H1 (cell line): ENCODE measurements around the gene KRT1. TPM values are rescaled to one million over a fixed set of nuclear protein-coding genes. Genes with fewer than 3 reads are reported as not detected.
"Not testable (repeated sequence)": the region's sequence is repeated elsewhere in the genome, so short reads cannot be mapped to it uniquely, and the experiment has no call there.

Experiments
- CTCF ChIA-PET: fragments of 300-600 bp; sonication (Branson Sonifier 250); formaldehyde crosslinking; loops from one replicate; lab custom pipeline; 2021; ENCODE audit not compliant: partially characterized antibody; lab: Charles Lee
- POLR2A ChIA-PET: fragments of 300-600 bp; sonication (Branson Sonifier 250); formaldehyde crosslinking; loops from one replicate; lab custom pipeline; 2021; ENCODE audit warnings: inconsistent platforms; ENCODE audit not compliant: partially characterized antibody; lab: Charles Lee
- DNase-seq, 2 experiments: peaks; one replicate each; pipeline versions ENCODE4 v3.0.0 to v3.0.0-alpha.2; 2010 to 2022; ENCODE audit warnings: low spot score in 2 of 2, low read depth in 1 of 2, mixed read lengths in 1 of 2
- FAIRE-seq: peaks from 2 replicates; lab custom pipeline; 2011; peaks lifted over from hg19 to GRCh38; lab: Jason Lieb, UNC
- H2AFZ ChIP-seq: 2 replicates; pipeline ENCODE4 v1.8.1; 2012; ENCODE audit warnings: low read length, inconsistent platforms
- H2AK5ac ChIP-seq: 2 replicates; pipeline ENCODE4 v1.6.1; 2013; ENCODE audit warnings: low read depth, low read length
- H2BK120ac ChIP-seq: replicated peaks from 2 replicates; pipeline ENCODE3; 2013; ENCODE audit warnings: low read depth, low read length, inconsistent platforms
- H2BK12ac ChIP-seq: 2 replicates; pipeline ENCODE4 v1.6.1; 2013; ENCODE audit warnings: low read depth, low read length
- H2BK15ac ChIP-seq: 2 replicates; pipeline ENCODE4 v1.6.1; 2013; ENCODE audit warnings: low read length
- H2BK20ac ChIP-seq: 2 replicates; pipeline ENCODE4 v1.6.1; 2013; ENCODE audit warnings: low read length
- H2BK5ac ChIP-seq: 2 replicates; pipeline ENCODE4 v1.6.1; 2013; ENCODE audit warnings: low read depth, low read length
- H3K14ac ChIP-seq: 2 replicates; pipeline ENCODE4 v1.6.1; 2013; ENCODE audit warnings: inconsistent platforms; ENCODE audit not compliant: insufficient read length
- H3K18ac ChIP-seq: 2 replicates; pipeline ENCODE4 v1.6.1; 2013; ENCODE audit warnings: low read length; ENCODE audit errors: extremely low read depth
- H3K23ac ChIP-seq: 2 replicates; pipeline ENCODE4 v1.6.1; 2013; ENCODE audit warnings: inconsistent platforms; ENCODE audit not compliant: insufficient read length
- H3K23me2 ChIP-seq: 2 replicates; pipeline ENCODE4 v1.6.1; 2013; ENCODE audit warnings: low read depth, low read length
- H3K27ac ChIP-seq: 2 replicates; pipeline ENCODE4 v1.6.1; 2011; ENCODE audit warnings: low read depth, low read length, inconsistent platforms
- H3K27me3 ChIP-seq, 4 experiments: replicated peaks in 1 of 4; 1 replicate in 1 of 4; 2 replicates in 3 of 4; pipeline versions ENCODE4 v1.6.1 to v1.8.1; 2011 to 2013; ENCODE audit warnings: low read length in 3 of 4, mild to moderate bottlenecking in 3 of 4, inconsistent platforms in 2 of 4, mixed read lengths in 2 of 4, moderate library complexity in 1 of 4; ENCODE audit not compliant: control insufficient read depth in 3 of 4, insufficient read depth in 3 of 4; ENCODE audit errors: extremely low read depth in 1 of 4
- H3K36me3 ChIP-seq, 4 experiments: 2 replicates each; pipeline versions ENCODE4 v1.6.1 to v1.8.1; 2011 to 2013; ENCODE audit warnings: mild to moderate bottlenecking in 4 of 4, low read length in 3 of 4, moderate library complexity in 2 of 4, control low read depth in 1 of 4, inconsistent platforms in 1 of 4; ENCODE audit not compliant: insufficient read depth in 4 of 4, control insufficient read depth in 2 of 4
- H3K4ac ChIP-seq: replicated peaks from 2 replicates; pipeline ENCODE3; 2013; ENCODE audit warnings: low read length, low read depth, mixed read lengths, inconsistent platforms; ENCODE audit not compliant: insufficient read length
- H3K4me1 ChIP-seq, 4 experiments: replicated peaks in 1 of 4; 1 replicate in 1 of 4; 2 replicates in 3 of 4; pipeline versions ENCODE4 v1.6.1 to v1.8.1; 2011 to 2013; ENCODE audit warnings: low read length in 3 of 4, inconsistent platforms in 2 of 4, mixed read lengths in 1 of 4; ENCODE audit not compliant: insufficient read depth in 4 of 4, control insufficient read depth in 3 of 4
- H3K4me2 ChIP-seq, 2 experiments: 2 replicates each; pipeline versions ENCODE4 v1.6.1 to v1.8.1; 2011 to 2013; ENCODE audit warnings: low read depth in 2 of 2, low read length in 2 of 2, control low read depth in 1 of 2, inconsistent platforms in 1 of 2, mild to moderate bottlenecking in 1 of 2; ENCODE audit not compliant: insufficient read depth in 1 of 2
- H3K4me3 ChIP-seq, 4 experiments: fragments of 200-600, 300-600 bp in 1 of 4; sonication (generic), shearing (Covaris generic), sonication (Bioruptor Twin) in 1 of 4; 2 replicates each; pipeline versions ENCODE4 v1.5.1 to v1.8.1; 2011 to 2016; ENCODE audit warnings: low read length in 4 of 4, low read depth in 3 of 4, control low read depth in 2 of 4, inconsistent platforms in 2 of 4, mild to moderate bottlenecking in 2 of 4, mixed read lengths in 1 of 4, moderate library complexity in 1 of 4; ENCODE audit not compliant: insufficient read depth in 2 of 4; ENCODE audit errors: extremely low read depth in 1 of 4
- H3K56ac ChIP-seq: replicated peaks from 2 replicates; pipeline ENCODE3; 2013; ENCODE audit warnings: low read depth, mild to moderate bottlenecking, mixed read lengths, low read length, inconsistent platforms; ENCODE audit not compliant: insufficient read length
- H3K79me1 ChIP-seq: 2 replicates; pipeline ENCODE4 v1.6.1; 2013; ENCODE audit warnings: low read depth, low read length, control low read depth
- H3K79me2 ChIP-seq, 2 experiments: 2 replicates each; pipeline versions ENCODE4 v1.6.1 to v1.8.1; 2012 to 2013; ENCODE audit warnings: low read length in 2 of 2, mild to moderate bottlenecking in 2 of 2, inconsistent platforms in 1 of 2; ENCODE audit not compliant: insufficient read depth in 2 of 2, control insufficient read depth in 1 of 2
- H3K9ac ChIP-seq, 4 experiments: replicated peaks in 1 of 4; 1 replicate in 1 of 4; 2 replicates in 3 of 4; pipeline versions ENCODE4 v1.6.1 to v1.8.1; 2011 to 2013; ENCODE audit warnings: low read depth in 3 of 4, low read length in 3 of 4, control low read depth in 2 of 4, mild to moderate bottlenecking in 2 of 4, moderate library complexity in 2 of 4, inconsistent platforms in 1 of 4; ENCODE audit errors: extremely low read depth in 1 of 4
- H3K9me3 ChIP-seq, 2 experiments: 2 replicates each; pipeline versions ENCODE4 v1.6.1 to v1.8.1; 2012 to 2013; ENCODE audit warnings: mild to moderate bottlenecking in 2 of 2, moderate library complexity in 2 of 2, control low read depth in 1 of 2, inconsistent platforms in 1 of 2, low read depth in 1 of 2, low read length in 1 of 2, mixed read lengths in 1 of 2; ENCODE audit not compliant: insufficient read depth in 2 of 2
- H4K20me1 ChIP-seq, 2 experiments: replicated peaks in 1 of 2; 2 replicates each; pipeline versions ENCODE3 to v1.8.1; 2011 to 2013; ENCODE audit warnings: inconsistent platforms in 2 of 2, low read length in 2 of 2, mild to moderate bottlenecking in 1 of 2; ENCODE audit not compliant: insufficient read depth in 2 of 2, control insufficient read depth in 1 of 2
- H4K5ac ChIP-seq: 2 replicates; pipeline ENCODE4 v1.6.1; 2013; ENCODE audit warnings: low read length, low read depth, mixed read lengths, inconsistent platforms; ENCODE audit not compliant: insufficient read length
- H4K8ac ChIP-seq: 2 replicates; pipeline ENCODE4 v1.8.0; 2013; ENCODE audit warnings: mild to moderate bottlenecking, moderate library complexity, low read length, inconsistent platforms; ENCODE audit not compliant: insufficient read depth; ENCODE audit errors: extremely low read depth
- H4K91ac ChIP-seq: replicated peaks from 2 replicates; pipeline ENCODE3; 2013; ENCODE audit warnings: low read length, mixed read lengths, inconsistent platforms; ENCODE audit not compliant: insufficient read length
- EP300 ChIP-seq, 2 experiments: IDR thresholded peaks; 1 replicate in 1 of 2; 2 replicates in 1 of 2; pipeline ENCODE4 v1.6.1; 2011 to 2012; ENCODE audit warnings: low read depth in 2 of 2, low read length in 2 of 2, mild to moderate bottlenecking in 2 of 2, borderline replicate concordance in 1 of 2, inconsistent platforms in 1 of 2, moderate library complexity in 1 of 2
- EZH2 ChIP-seq: fragments of 200-600 bp; sonication (generic); IDR thresholded peaks from 2 replicates; pipeline ENCODE4 v1.7.1; 2012; ENCODE audit warnings: low read depth, mild to moderate bottlenecking, moderate library complexity, low read length, inconsistent platforms; ENCODE audit not compliant: severe bottlenecking
- KDM1A ChIP-seq: fragments of 200-600, 300-600 bp; sonication (generic); IDR thresholded peaks from 2 replicates; pipeline ENCODE4 v1.7.1; 2016; ENCODE audit warnings: mild to moderate bottlenecking, low read length, borderline replicate concordance
- KDM4A ChIP-seq: IDR thresholded peaks from one replicate; pipeline ENCODE4 v1.7.1; 2012; ENCODE audit warnings: low read depth, mild to moderate bottlenecking, moderate library complexity, low read length, inconsistent platforms; ENCODE audit not compliant: severe bottlenecking
- KDM5A ChIP-seq: fragments of 200-600 bp; IDR thresholded peaks from 2 replicates; pipeline ENCODE4 v1.7.1; 2012; ENCODE audit warnings: mild to moderate bottlenecking, low read length, inconsistent platforms, mixed read lengths
- RNF2 ChIP-seq: fragments of 200-900, 300-1000 bp; sonication (generic); IDR thresholded peaks from 2 replicates; pipeline ENCODE4 v1.7.1; 2016; ENCODE audit warnings: borderline replicate concordance, low read depth, mild to moderate bottlenecking, antibody characterized with exemption, low read length; ENCODE audit not compliant: poor library complexity, severe bottlenecking; ENCODE audit errors: missing control alignments
- WGBS, 2 experiments: shearing (Covaris generic) in 1 of 2; methylation state at CpG; one replicate each; pipeline versions ENCODE4 v1.1.6 to v1.1.7; 2013 to 2015; ENCODE audit warnings: low lambda C conversion rate in 2 of 2, mixed read lengths in 2 of 2, inconsistent platforms in 1 of 2, low coverage in 1 of 2, missing lambda C conversion rate in 1 of 2; ENCODE audit not compliant: insufficient replicate concordance in 2 of 2, insufficient coverage in 1 of 2, insufficient read length in 1 of 2; ENCODE audit errors: extremely low coverage in 1 of 2, missing lambda C conversion rate in 1 of 2; 5-methylcytosine and 5-hydroxymethylcytosine counted together
- polyA plus RNA-seq, 7 experiments: library from polyadenylated mRNA; depleted of rRNA in 3 of 7; stranded (reverse) in 5 of 7; unstranded in 2 of 7; fragments of >200 nt in 5 of 7; fragments of 200-250 nt in 2 of 7; gene quantifications; 1 replicate in 5 of 7; 2 replicates in 1 of 7; 4 replicates in 1 of 7; pipeline versions ENCODE4 v1.2.1 to v1.2.3, GENCODE V29; 2011 to 2013; ENCODE audit warnings: missing spikeins in 2 of 7, mixed read lengths in 2 of 7
- total RNA-seq: library from RNA; stranded (reverse); fragmentation: NEBNext Ultra II Directional; extraction: Animal tissue kit (Norgen Biotek cat#: 25700); gene quantifications from 2 replicates; pipeline ENCODE4 v1.2.1, GENCODE V29; 2021

KRT1 gene
- total and polyA plus RNA-seq, 2 of the 8 experiments (the other 6 are each of a cell fraction or from before 2014, with no cell fraction given) = not detected

- peak; percentile 45 for TF ChIP-seq EZH2
- peak; percentile 85 for TF ChIP-seq KDM4A
- peak; percentile 76; the same call in 1 of the 2 replicates for TF ChIP-seq KDM1A
- peak; percentile 31 for TF ChIP-seq RNF2
- no peak for TF ChIP-seq KDM5A
- no peak for TF ChIP-seq EP300 (IDR thresholded peaks at IDR 0.05; ENCODE audit: borderline replicate concordance in 1 of 2, low read depth in 2 of 2, low read length in 2 of 2)
Measured at GRCh38 chr12:52713960-52714886, 34.0 kb upstream of the KRT1 start (continued).

GRCh38 chr12:52712122-52712521, 31.9 kb upstream of the KRT1 start:
- H4K5ac ChIP-seq, H3K79me2 ChIP-seq, H3K23ac ChIP-seq, H3K4me1 ChIP-seq, H2BK12ac ChIP-seq, H4K20me1 ChIP-seq, DNase-seq, H3K36me3 ChIP-seq, H2BK5ac ChIP-seq, H3K27ac ChIP-seq, H2AK5ac ChIP-seq, H3K79me1 ChIP-seq, H3K23me2 ChIP-seq, H2BK15ac ChIP-seq, H3K14ac ChIP-seq, H4K91ac ChIP-seq, H2BK20ac ChIP-seq, H3K18ac ChIP-seq, POLR2A ChIA-PET, H3K4ac ChIP-seq, H3K4me2 ChIP-seq, H3K9me3 ChIP-seq, H3K4me3 ChIP-seq, H4K8ac ChIP-seq, H3K56ac ChIP-seq, H2AFZ ChIP-seq, FAIRE-seq, H3K9ac ChIP-seq, H2BK120ac ChIP-seq: not testable (repeated sequence)
- 95% methylated on average over 5 of the region's 6 CpGs; no CpG with 5 or more reads in 1 of the 2 experiments for WGBS, 2 experiments
- CTCF ChIA-PET = interaction anchor here (2.7 kb wide), 1 partner anchor 20 kb away, joined by 10 read pairs; no protein-coding TSS in a partner anchor
- H3K27me3 ChIP-seq = peaks cover 8 to 32% (median 25%) of the 10 kb centered on the region in 4 experiments
